GM23338 (cell line): ENCODE data around the gene ARL8B. TPM values are rescaled to one million over a fixed set of nuclear protein-coding genes. Genes with fewer than 3 reads are reported as not detected.
A peak's percentile ranks its signal among the peaks of the same experiment; 100 is the strongest.

Experiments used
- ATAC-seq: fragments of 200-7000 bp; cut with Tn5 transposase; 3 replicates; pipeline ENCODE4 v1.9.1; 2020
- DNase-seq: peaks from one replicate; pipeline ENCODE4 v3.0.0-alpha.2; 2015; ENCODE audit warnings: low spot score
- H2AFZ ChIP-seq: fragments of 200-600 bp; sonication (generic); 2 replicates; pipeline ENCODE4 v1.8.0; 2016; ENCODE audit warnings: antibody characterized with exemption, mild to moderate bottlenecking, moderate library complexity
- H3F3A ChIP-seq: fragments of 200-600 bp; sonication (generic); replicated peaks from 2 replicates; pipeline ENCODE4 v1.8.0; 2017; ENCODE audit warnings: antibody characterized with exemption, mixed run types, low read depth
- H3K27ac ChIP-seq: fragments of 200-600 bp; sonication (generic); 2 replicates; pipeline ENCODE4 v1.6.1; 2016; ENCODE audit warnings: low read depth
- H3K27me3 ChIP-seq: fragments of 200-600 bp; sonication (generic); 2 replicates; pipeline ENCODE4 v1.8.0; 2016; ENCODE audit warnings: mild to moderate bottlenecking, mixed run types, moderate library complexity; ENCODE audit not compliant: insufficient read depth
- H3K36me3 ChIP-seq: fragments of 200-600 bp; sonication (generic); 2 replicates; pipeline ENCODE4 v1.8.0; 2016; ENCODE audit warnings: mild to moderate bottlenecking; ENCODE audit not compliant: insufficient read depth
- H3K4me1 ChIP-seq: fragments of 200-600 bp; sonication (generic); 2 replicates; pipeline ENCODE4 v1.8.0; 2016; ENCODE audit warnings: mild to moderate bottlenecking, moderate library complexity; ENCODE audit not compliant: insufficient read depth
- H3K4me2 ChIP-seq: fragments of 200-600 bp; sonication (generic); 2 replicates; pipeline ENCODE4 v1.7.1; 2017; ENCODE audit warnings: mixed run types
- H3K4me3 ChIP-seq: fragments of 200-600 bp; sonication (generic); 2 replicates; pipeline ENCODE4 v1.6.1; 2016; ENCODE audit warnings: mixed run types
- H3K79me2 ChIP-seq: fragments of 200-600 bp; sonication (generic); replicated peaks from 2 replicates; pipeline ENCODE4 v1.8.0; 2017; ENCODE audit warnings: mild to moderate bottlenecking; ENCODE audit not compliant: insufficient read depth
- H3K9me2 ChIP-seq: fragments of 200-600 bp; sonication (generic); 2 replicates; pipeline ENCODE4 v1.8.0; 2017; ENCODE audit not compliant: insufficient read depth
- H4K20me1 ChIP-seq: fragments of 200-600 bp; sonication (generic); replicated peaks from 2 replicates; pipeline ENCODE4 v1.8.0; 2017; ENCODE audit warnings: mild to moderate bottlenecking; ENCODE audit not compliant: insufficient read depth
- H3K27ac Mint-ChIP-seq: 2 replicates; pipeline ENCODE4 v1.8.0; 2020; ENCODE audit warnings: inconsistent platforms, mild to moderate bottlenecking, moderate library complexity, mixed read lengths
- H3K27me3 Mint-ChIP-seq: 3 replicates; pipeline ENCODE4 v1.8.0; 2022; ENCODE audit warnings: low read depth, mild to moderate bottlenecking, moderate library complexity, mixed read lengths, inconsistent platforms; ENCODE audit not compliant: insufficient read depth, poor library complexity
- H3K36me3 Mint-ChIP-seq: 3 replicates; pipeline ENCODE4 v1.8.0; 2021; ENCODE audit warnings: low read depth, mild to moderate bottlenecking, inconsistent platforms, moderate library complexity, mixed read lengths
- H3K4me1 Mint-ChIP-seq: 3 replicates; pipeline ENCODE4 v1.8.0; 2020; ENCODE audit warnings: mild to moderate bottlenecking, inconsistent platforms, mixed read lengths
- H3K4me3 Mint-ChIP-seq: 3 replicates; pipeline ENCODE4 v1.8.0; 2021; ENCODE audit warnings: moderate library complexity, mild to moderate bottlenecking, inconsistent platforms, mixed read lengths
- H3K9me3 Mint-ChIP-seq: 3 replicates; pipeline ENCODE4 v1.8.0; 2020; ENCODE audit warnings: moderate library complexity, mild to moderate bottlenecking, inconsistent platforms, mixed read lengths
- CREB1 ChIP-seq: fragments of 250-450 bp; sonication (Bioruptor Pico); IDR thresholded peaks from 2 replicates; pipeline ENCODE4 v1.5.0; 2020; ENCODE audit warnings: low read depth, mild to moderate bottlenecking, moderate library complexity
- ETS1 ChIP-seq: IDR thresholded peaks from 2 replicates; pipeline ENCODE4 v1.6.1; 2016; ENCODE audit warnings: antibody characterized with exemption
- EZH2 ChIP-seq: fragments of 200-600 bp; sonication (generic); IDR thresholded peaks from one replicate; pipeline ENCODE4 v1.8.0; 2017; ENCODE audit warnings: antibody characterized with exemption, mild to moderate bottlenecking, low read depth; ENCODE audit not compliant: unreplicated experiment
- EZH2phosphoT487 ChIP-seq: fragments of 200-600 bp; sonication (generic); IDR thresholded peaks from one replicate; pipeline ENCODE4 v1.8.1; 2018; ENCODE audit warnings: antibody characterized with exemption; ENCODE audit not compliant: unreplicated experiment
- JUNB ChIP-seq: IDR thresholded peaks from one replicate; pipeline ENCODE4 v1.6.1; 2016; ENCODE audit warnings: antibody characterized with exemption; ENCODE audit not compliant: unreplicated experiment
- NANOG ChIP-seq: IDR thresholded peaks from 2 replicates; pipeline ENCODE4 v1.6.1; 2016; ENCODE audit warnings: antibody characterized with exemption, borderline replicate concordance
- REST ChIP-seq: IDR thresholded peaks from one replicate; pipeline ENCODE4 v1.6.1; 2018; ENCODE audit warnings: antibody characterized with exemption; ENCODE audit not compliant: unreplicated experiment
- STAT1 ChIP-seq: IDR thresholded peaks from one replicate; pipeline ENCODE4 v1.6.1; 2016; ENCODE audit warnings: antibody characterized with exemption; ENCODE audit not compliant: unreplicated experiment
- ZNF114 ChIP-seq: fragments of 250-450 bp; sonication (Bioruptor Pico); IDR thresholded peaks from 2 replicates; pipeline ENCODE4 v1.5.0; 2020; ENCODE audit warnings: mild to moderate bottlenecking, moderate library complexity
- ZNF331 ChIP-seq: fragments of 250-450 bp; sonication (Bioruptor Pico); IDR thresholded peaks from 2 replicates; pipeline ENCODE4 v1.5.0; 2020; ENCODE audit warnings: low read depth, mild to moderate bottlenecking, moderate library complexity
- polyA plus RNA-seq: library from polyadenylated mRNA; unstranded; fragments of >200 nt; fragmentation: Nextera tagmentation; extraction: Ambion mirVana; gene quantifications from 2 replicates; pipeline ENCODE4 v1.2.1, GENCODE V29; 2016
- total RNA-seq: library from RNA; depleted of rRNA; stranded (reverse); fragments of >200 nt; shearing (Covaris generic); gene quantifications from 2 replicates; pipeline ENCODE4 v1.2.3, GENCODE V29; 2014
- TF ChIP-seq, protein P1 (sequence below): fragments of 250-450 bp; sonication (Bioruptor Pico); IDR thresholded peaks from 2 replicates; pipeline ENCODE4 v1.5.0; 2020; ENCODE audit warnings: mild to moderate bottlenecking, moderate library complexity

Gene ARL8B
- total and polyA plus RNA-seq, 2 experiments from 2014 or later: 25.5 to 40.8 TPM

DNA sequence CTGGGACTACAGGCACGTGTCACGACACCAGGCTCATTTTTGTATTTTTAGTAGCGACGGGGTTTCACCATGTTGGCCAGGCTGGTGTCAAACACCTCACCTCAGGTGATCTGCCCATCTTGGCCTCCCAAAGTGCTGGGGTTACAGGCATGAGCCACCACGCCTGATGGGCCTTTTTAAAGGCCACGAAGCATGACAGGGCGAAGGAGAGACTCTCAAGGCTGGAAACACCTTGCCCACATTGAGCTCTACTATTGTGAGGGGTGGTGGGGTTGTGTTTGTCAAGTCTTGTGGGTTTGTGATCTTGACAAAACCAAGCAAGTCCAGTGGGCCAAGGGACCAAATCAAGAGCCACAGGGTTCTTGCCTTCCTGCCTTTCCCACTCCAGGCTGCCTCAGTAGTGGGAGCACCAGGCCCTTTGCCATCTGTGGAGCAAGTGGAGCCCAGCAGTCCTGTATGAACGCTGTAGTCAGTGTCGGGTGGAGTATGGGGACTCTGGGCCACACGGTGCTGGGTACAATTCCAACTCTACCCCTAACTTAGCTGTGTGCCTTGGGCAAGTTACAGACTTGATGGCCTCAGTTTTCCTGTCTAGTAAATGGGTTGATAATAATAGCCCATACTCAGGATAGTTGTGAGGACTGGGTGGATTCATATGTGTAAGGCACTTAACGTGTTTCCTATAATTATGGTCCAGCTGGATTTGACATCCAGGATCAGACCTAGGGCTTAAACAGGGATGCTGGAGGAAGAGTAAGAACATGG is 98.8 kb downstream of the ARL8B start (continued):
- no peak for TF ChIP-seq JUNB
- TF ChIP-seq ETS1: no peak

GRCh38 chr3:5221701-5222100 is 99.6 kb downstream of the ARL8B start:
- H3K4me1 Mint-ChIP-seq: peaks cover 45% of the 10 kb centered on the region

More at GRCh38 chr3:5221701-5222100, 99.6 kb downstream of the ARL8B start:
- Mint-ChIP-seq H3K4me3 (no peak overlapping the region), H3K27ac (peak overlapping the region; percentile 26; the same call in 1 of the 2 replicates), H3K9me3 (no peaks in the 10 kb centered on the region), H3K27me3 (peaks cover 5% of the 10 kb centered on the region), H3K36me3 (peaks cover 17% of the 10 kb centered on the region)
- H3K27ac ChIP-seq: no peak overlapping the region
- ATAC-seq (no peak), DNase-seq (no peak)
- no peaks in the 10 kb centered on the region for H3K27me3 ChIP-seq
- H3K9me2 ChIP-seq: no peaks in the 10 kb centered on the region
- H3K79me2 ChIP-seq: no peaks in the 10 kb centered on the region
- peaks cover 2% of the 10 kb centered on the region; the same call in 1 of the 2 replicates for H3K36me3 ChIP-seq
- TF ChIP-seq EZH2phosphoT487 (no peak), NANOG (no peak), CREB1 (no peak), ZNF331 (CRISPR knock-in tag) (no peak), EZH2 (no peak), ETS1 (no peak), REST (no peak), STAT1 (no peak), ZNF114 (CRISPR knock-in tag) (no peak), JUNB (no peak)
- TF ChIP-seq, protein P1, sequence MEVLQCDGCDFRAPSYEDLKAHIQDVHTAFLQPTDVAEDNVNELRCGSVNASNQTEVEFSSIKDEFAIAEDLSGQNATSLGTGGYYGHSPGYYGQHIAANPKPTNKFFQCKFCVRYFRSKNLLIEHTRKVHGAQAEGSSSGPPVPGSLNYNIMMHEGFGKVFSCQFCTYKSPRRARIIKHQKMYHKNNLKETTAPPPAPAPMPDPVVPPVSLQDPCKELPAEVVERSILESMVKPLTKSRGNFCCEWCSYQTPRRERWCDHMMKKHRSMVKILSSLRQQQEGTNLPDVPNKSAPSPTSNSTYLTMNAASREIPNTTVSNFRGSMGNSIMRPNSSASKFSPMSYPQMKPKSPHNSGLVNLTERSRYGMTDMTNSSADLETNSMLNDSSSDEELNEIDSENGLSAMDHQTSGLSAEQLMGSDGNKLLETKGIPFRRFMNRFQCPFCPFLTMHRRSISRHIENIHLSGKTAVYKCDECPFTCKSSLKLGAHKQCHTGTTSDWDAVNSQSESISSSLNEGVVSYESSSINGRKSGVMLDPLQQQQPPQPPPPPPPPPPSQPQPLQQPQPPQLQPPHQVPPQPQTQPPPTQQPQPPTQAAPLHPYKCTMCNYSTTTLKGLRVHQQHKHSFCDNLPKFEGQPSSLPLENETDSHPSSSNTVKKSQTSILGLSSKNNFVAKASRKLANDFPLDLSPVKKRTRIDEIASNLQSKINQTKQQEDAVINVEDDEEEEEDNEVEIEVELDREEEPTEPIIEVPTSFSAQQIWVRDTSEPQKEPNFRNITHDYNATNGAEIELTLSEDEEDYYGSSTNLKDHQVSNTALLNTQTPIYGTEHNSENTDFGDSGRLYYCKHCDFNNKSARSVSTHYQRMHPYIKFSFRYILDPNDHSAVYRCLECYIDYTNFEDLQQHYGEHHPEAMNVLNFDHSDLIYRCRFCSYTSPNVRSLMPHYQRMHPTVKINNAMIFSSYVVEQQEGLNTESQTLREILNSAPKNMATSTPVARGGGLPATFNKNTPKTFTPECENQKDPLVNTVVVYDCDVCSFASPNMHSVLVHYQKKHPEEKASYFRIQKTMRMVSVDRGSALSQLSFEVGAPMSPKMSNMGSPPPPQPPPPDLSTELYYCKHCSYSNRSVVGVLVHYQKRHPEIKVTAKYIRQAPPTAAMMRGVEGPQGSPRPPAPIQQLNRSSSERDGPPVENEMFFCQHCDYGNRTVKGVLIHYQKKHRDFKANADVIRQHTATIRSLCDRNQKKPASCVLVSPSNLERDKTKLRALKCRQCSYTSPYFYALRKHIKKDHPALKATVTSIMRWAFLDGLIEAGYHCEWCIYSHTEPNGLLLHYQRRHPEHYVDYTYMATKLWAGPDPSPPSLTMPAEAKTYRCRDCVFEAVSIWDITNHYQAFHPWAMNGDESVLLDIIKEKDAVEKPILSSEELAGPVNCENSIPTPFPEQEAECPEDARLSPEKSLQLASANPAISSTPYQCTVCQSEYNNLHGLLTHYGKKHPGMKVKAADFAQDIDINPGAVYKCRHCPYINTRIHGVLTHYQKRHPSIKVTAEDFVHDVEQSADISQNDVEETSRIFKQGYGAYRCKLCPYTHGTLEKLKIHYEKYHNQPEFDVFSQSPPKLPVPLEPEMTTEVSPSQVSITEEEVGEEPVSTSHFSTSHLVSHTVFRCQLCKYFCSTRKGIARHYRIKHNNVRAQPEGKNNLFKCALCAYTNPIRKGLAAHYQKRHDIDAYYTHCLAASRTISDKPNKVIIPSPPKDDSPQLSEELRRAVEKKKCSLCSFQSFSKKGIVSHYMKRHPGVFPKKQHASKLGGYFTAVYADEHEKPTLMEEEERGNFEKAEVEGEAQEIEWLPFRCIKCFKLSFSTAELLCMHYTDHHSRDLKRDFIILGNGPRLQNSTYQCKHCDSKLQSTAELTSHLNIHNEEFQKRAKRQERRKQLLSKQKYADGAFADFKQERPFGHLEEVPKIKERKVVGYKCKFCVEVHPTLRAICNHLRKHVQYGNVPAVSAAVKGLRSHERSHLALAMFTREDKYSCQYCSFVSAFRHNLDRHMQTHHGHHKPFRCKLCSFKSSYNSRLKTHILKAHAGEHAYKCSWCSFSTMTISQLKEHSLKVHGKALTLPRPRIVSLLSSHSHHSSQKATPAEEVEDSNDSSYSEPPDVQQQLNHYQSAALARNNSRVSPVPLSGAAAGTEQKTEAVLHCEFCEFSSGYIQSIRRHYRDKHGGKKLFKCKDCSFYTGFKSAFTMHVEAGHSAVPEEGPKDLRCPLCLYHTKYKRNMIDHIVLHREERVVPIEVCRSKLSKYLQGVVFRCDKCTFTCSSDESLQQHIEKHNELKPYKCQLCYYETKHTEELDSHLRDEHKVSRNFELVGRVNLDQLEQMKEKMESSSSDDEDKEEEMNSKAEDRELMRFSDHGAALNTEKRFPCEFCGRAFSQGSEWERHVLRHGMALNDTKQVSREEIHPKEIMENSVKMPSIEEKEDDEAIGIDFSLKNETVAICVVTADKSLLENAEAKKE (CRISPR knock-in tag): no peak
- H3F3A ChIP-seq: no peaks in the 10 kb centered on the region
- no peaks in the 10 kb centered on the region; the same call in 1 of the 2 replicates for H4K20me1 ChIP-seq
- peaks cover 21% of the 10 kb centered on the region for H3K4me1 ChIP-seq
- no peak overlapping the region for H2AFZ ChIP-seq
- H3K4me2 ChIP-seq: no peak overlapping the region
- no peak overlapping the region for H3K4me3 ChIP-seq
